Mesodermal cell (in vitro differentiated cells): ENCODE results near the gene PLCL1.

ENCODE experiments used
- H3K27ac ChIP-seq: 2 replicates; pipeline ENCODE4 v1.7.0; 2013; ENCODE audit warnings: mild to moderate bottlenecking, low read depth, low read length, moderate library complexity; ENCODE audit not compliant: severe bottlenecking
- H3K36me3 ChIP-seq: 2 replicates; pipeline ENCODE4 v1.7.1; 2013; ENCODE audit warnings: mild to moderate bottlenecking, low read length, moderate library complexity; ENCODE audit not compliant: control insufficient read depth, insufficient read depth
- H3K4me1 ChIP-seq: one replicate; pipeline ENCODE4 v1.7.1; 2013; ENCODE audit warnings: mild to moderate bottlenecking, low read length; ENCODE audit not compliant: insufficient read depth, control insufficient read depth, poor library complexity, severe bottlenecking
- H3K4me3 ChIP-seq: 2 replicates; pipeline ENCODE4 v1.7.0; 2013; ENCODE audit warnings: low read length, control low read depth, mild to moderate bottlenecking; ENCODE audit not compliant: insufficient read depth, poor library complexity, severe bottlenecking; ENCODE audit errors: extremely low read depth
- H3K9me3 ChIP-seq: 2 replicates; pipeline ENCODE4 v1.7.1; 2013; ENCODE audit warnings: mild to moderate bottlenecking, low read length, moderate library complexity; ENCODE audit not compliant: control insufficient read depth
- WGBS, 2 experiments: methylation state at CpG; one replicate each; pipeline ENCODE4 v1.1.5; 2013; ENCODE audit warnings: missing lambda C conversion rate in 2 of 2; ENCODE audit not compliant: insufficient coverage in 2 of 2; 5-methylcytosine and 5-hydroxymethylcytosine counted together

PLCL1 gene

GRCh38 chr2:197926673-197927072 is 122.3 kb downstream of the PLCL1 start:
- H3K4me3 ChIP-seq: no peak overlapping the region
- peaks cover 3% of the 10 kb centered on the region for H3K9me3 ChIP-seq
- no peaks in the 10 kb centered on the region for H3K36me3 ChIP-seq
- H3K4me1 ChIP-seq: peaks cover 9% of the 10 kb centered on the region
- no peak overlapping the region for H3K27ac ChIP-seq
- 90 to 100% methylated on average over 1 to 3 of the region's 4 CpGs for WGBS, 2 experiments

- Histone ChIP-seq H3K27ac (no peak overlapping the region), H3K4me1 (peaks cover 9% of the 10 kb centered on the region), H3K9me3 (peaks cover 3% of the 10 kb centered on the region), H3K36me3 (no peaks in the 10 kb centered on the region), H3K4me3 (no peak overlapping the region)
These were observed 123.6 kb downstream of the PLCL1 start for GRCh38 chr2:197927994-197928393.

- H3K4me3 ChIP-seq: no peak overlapping the region
- H3K36me3 ChIP-seq: no peaks in the 10 kb centered on the region
- H3K27ac ChIP-seq: peak overlapping the region; percentile 51
- peaks cover 3% of the 10 kb centered on the region for H3K9me3 ChIP-seq
- WGBS, 2 experiments: 80% methylated on average over 1 of the region's 5 CpGs; no CpG with 5 or more reads in 1 of the 2 experiments
- H3K4me1 ChIP-seq: peaks cover 14% of the 10 kb centered on the region
These were observed 124.9 kb downstream of the PLCL1 start for GRCh38 chr2:197929008-197929885.

GRCh38 chr2:197929886-197930227 is 125.5 kb downstream of the PLCL1 start:
- Histone ChIP-seq H3K4me3 (no peak overlapping the region), H3K36me3 (no peaks in the 10 kb centered on the region), H3K4me1 (peaks cover 14% of the 10 kb centered on the region), H3K9me3 (peaks cover 3% of the 10 kb centered on the region), H3K27ac (peak overlapping the region; percentile 51)

GRCh38 chr2:197930570-197931278 is 126.3 kb downstream of the PLCL1 start:
- peaks cover 3% of the 10 kb centered on the region for H3K9me3 ChIP-seq
- 75 to 85% methylated on average over 2 of the region's 4 CpGs for WGBS, 2 experiments
- H3K27ac ChIP-seq: no peak overlapping the region
- no peak overlapping the region for H3K4me3 ChIP-seq
- H3K36me3 ChIP-seq: no peaks in the 10 kb centered on the region
- peaks cover 14% of the 10 kb centered on the region for H3K4me1 ChIP-seq

- Histone ChIP-seq H3K4me1 (peaks cover 14% of the 10 kb centered on the region), H3K36me3 (no peaks in the 10 kb centered on the region), H3K27ac (no peak overlapping the region), H3K4me3 (no peak overlapping the region), H3K9me3 (peaks cover 3% of the 10 kb centered on the region)
- no CpG with 5 or more reads among the region's 1 CpG for WGBS, 2 experiments
These were observed 127.4 kb downstream of the PLCL1 start for GRCh38 chr2:197931661-197932312.

GRCh38 chr2:197932374-197932773 is 128.0 kb downstream of the PLCL1 start:
- Histone ChIP-seq H3K9me3 (peaks cover 2% of the 10 kb centered on the region), H3K4me1 (peaks cover 14% of the 10 kb centered on the region), H3K36me3 (no peaks in the 10 kb centered on the region), H3K4me3 (no peak overlapping the region), H3K27ac (no peak overlapping the region)
- 100% methylated on average over 1 to 2 of the region's 5 CpGs for WGBS, 2 experiments

GRCh38 chr2:197934261-197934933 is 130.0 kb downstream of the PLCL1 start:
- Histone ChIP-seq H3K27ac (no peak overlapping the region), H3K9me3 (no peaks in the 10 kb centered on the region), H3K4me1 (peaks cover 8% of the 10 kb centered on the region), H3K36me3 (no peaks in the 10 kb centered on the region), H3K4me3 (no peak overlapping the region)
- WGBS, 2 experiments: no CpG with 5 or more reads among the region's 4 CpGs

GRCh38 chr2:197934934-197935289 is 130.5 kb downstream of the PLCL1 start:
- Histone ChIP-seq H3K9me3 (no peaks in the 10 kb centered on the region), H3K27ac (no peak overlapping the region), H3K4me1 (peaks cover 5% of the 10 kb centered on the region), H3K4me3 (no peak overlapping the region), H3K36me3 (no peaks in the 10 kb centered on the region)
- 85 to 88% methylated on average over 2 of the region's 4 CpGs for WGBS, 2 experiments

GRCh38 chr2:197937814-197938213 is 133.4 kb downstream of the PLCL1 start:
- Histone ChIP-seq H3K36me3 (no peaks in the 10 kb centered on the region), H3K27ac (no peak overlapping the region), H3K9me3 (no peaks in the 10 kb centered on the region), H3K4me1 (peaks cover 5% of the 10 kb centered on the region), H3K4me3 (no peak overlapping the region)
- 91% methylated on average over 1 of the region's 1 CpG; no CpG with 5 or more reads in 1 of the 2 experiments for WGBS, 2 experiments
